WERI-Rb-1 (cell line): ENCODE data around the gene PIK3C2A.

ENCODE experiments used
- DNase-seq: peaks from one replicate; pipeline ENCODE4 v3.0.0-alpha.2; 2020
- H3K27ac ChIP-seq: fragments of 250-450 bp; sonication (Bioruptor Pico); 2 replicates; pipeline ENCODE4 v1.5.1; 2020; ENCODE audit warnings: mild to moderate bottlenecking, moderate library complexity
- H3K27me3 ChIP-seq: fragments of 250-450 bp; sonication (Bioruptor Pico); 2 replicates; pipeline ENCODE4 v1.5.1; 2021; ENCODE audit warnings: mild to moderate bottlenecking, low read depth, moderate library complexity; ENCODE audit not compliant: insufficient read depth, severe bottlenecking
- H3K36me3 ChIP-seq: fragments of 250-450 bp; sonication (Bioruptor Pico); 2 replicates; pipeline ENCODE4 v1.5.1; 2020; ENCODE audit warnings: mild to moderate bottlenecking, moderate library complexity
- H3K4me3 ChIP-seq: 2 replicates; pipeline ENCODE4 v1.5.1; 2011; ENCODE audit warnings: low read depth, mild to moderate bottlenecking, control low read depth, low read length
- H3K9me3 ChIP-seq: fragments of 250-450 bp; sonication (Bioruptor Pico); 2 replicates; pipeline ENCODE4 v1.5.1; 2021; ENCODE audit warnings: mild to moderate bottlenecking, moderate library complexity; ENCODE audit not compliant: severe bottlenecking
- TF ChIP-seq, protein P1 (sequence below): IDR thresholded peaks from 2 replicates; pipeline ENCODE4 v1.5.1; 2011; ENCODE audit warnings: low read depth, mild to moderate bottlenecking, control low read depth, inconsistent platforms, low read length

The PIK3C2A gene

DNA sequence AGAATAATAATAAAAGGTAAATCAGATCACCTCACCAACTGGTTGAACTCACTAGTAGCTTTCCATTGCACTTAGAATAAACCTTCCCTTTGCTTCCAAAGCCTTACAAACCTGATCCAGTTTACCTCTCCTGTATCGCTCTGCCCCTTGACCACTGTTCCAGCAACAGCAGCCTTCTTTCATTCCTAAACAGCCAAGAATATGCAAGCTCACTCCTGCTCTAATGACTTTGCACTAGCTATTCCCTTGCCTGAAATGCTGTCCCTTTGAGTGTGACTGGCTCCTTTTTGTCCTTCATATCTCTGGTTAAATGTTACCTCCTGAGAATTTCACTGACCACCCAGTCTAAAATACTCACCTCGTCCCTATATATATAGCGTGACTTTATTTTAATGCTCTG is 9.6 kb upstream of the PIK3C2A start:
- no peaks in the 10 kb centered on the region for H3K27me3 ChIP-seq
- peaks cover 10% of the 10 kb centered on the region for H3K9me3 ChIP-seq
- DNase-seq: no peak
- H3K4me3 ChIP-seq: no peak overlapping the region
- no peak overlapping the region for H3K27ac ChIP-seq
- TF ChIP-seq, protein P1, sequence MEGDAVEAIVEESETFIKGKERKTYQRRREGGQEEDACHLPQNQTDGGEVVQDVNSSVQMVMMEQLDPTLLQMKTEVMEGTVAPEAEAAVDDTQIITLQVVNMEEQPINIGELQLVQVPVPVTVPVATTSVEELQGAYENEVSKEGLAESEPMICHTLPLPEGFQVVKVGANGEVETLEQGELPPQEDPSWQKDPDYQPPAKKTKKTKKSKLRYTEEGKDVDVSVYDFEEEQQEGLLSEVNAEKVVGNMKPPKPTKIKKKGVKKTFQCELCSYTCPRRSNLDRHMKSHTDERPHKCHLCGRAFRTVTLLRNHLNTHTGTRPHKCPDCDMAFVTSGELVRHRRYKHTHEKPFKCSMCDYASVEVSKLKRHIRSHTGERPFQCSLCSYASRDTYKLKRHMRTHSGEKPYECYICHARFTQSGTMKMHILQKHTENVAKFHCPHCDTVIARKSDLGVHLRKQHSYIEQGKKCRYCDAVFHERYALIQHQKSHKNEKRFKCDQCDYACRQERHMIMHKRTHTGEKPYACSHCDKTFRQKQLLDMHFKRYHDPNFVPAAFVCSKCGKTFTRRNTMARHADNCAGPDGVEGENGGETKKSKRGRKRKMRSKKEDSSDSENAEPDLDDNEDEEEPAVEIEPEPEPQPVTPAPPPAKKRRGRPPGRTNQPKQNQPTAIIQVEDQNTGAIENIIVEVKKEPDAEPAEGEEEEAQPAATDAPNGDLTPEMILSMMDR: no peak
- no peaks in the 10 kb centered on the region; the same call in 1 of the 2 replicates for H3K36me3 ChIP-seq

DNA sequence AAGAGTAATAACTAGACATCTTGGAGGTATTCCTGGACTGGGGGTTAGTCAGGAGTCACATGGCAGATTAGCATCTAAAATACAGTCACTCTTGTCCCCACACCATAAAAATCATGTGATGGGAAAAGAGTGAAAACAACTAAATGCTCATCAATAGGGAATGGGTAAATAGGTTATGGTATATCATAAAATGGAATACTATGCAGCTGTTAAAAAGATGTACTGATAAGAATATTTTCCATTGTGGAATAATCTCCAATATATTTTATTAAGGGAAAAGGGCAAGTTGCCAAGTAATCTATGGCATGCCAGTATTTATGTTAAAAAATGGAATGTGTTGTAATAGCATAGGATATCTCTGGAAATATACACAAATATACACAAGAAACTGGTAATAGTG is 6.6 kb upstream of the PIK3C2A start:
- H3K27ac ChIP-seq: no peak overlapping the region
- no peaks in the 10 kb centered on the region; the same call in 1 of the 2 replicates for H3K36me3 ChIP-seq
- H3K9me3 ChIP-seq: peaks cover 10% of the 10 kb centered on the region
- no peaks in the 10 kb centered on the region for H3K27me3 ChIP-seq
- TF ChIP-seq, protein P1: no peak
- no peak for DNase-seq
- no peak overlapping the region for H3K4me3 ChIP-seq

DNA sequence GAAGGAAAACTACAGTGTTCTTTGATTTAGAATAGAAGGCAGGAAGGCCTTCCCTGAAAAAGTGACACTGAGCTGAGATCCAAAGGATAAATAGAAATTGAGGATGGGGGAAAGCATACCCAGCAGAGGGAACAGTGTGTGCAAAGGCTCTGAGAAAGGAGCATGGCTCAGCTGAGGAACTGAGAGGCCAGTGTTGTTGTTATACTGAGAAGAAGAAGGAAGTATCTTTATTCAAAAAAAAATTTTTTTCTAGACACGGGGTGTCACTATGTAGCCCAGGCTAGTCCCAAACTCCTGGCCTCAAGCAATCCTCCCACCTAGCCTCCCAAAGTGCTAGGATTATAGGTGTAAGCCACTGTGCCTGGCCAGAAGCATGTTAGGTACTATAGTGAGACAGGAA is 3.5 kb upstream of the PIK3C2A start:
- no peak overlapping the region for H3K27ac ChIP-seq

DNA sequence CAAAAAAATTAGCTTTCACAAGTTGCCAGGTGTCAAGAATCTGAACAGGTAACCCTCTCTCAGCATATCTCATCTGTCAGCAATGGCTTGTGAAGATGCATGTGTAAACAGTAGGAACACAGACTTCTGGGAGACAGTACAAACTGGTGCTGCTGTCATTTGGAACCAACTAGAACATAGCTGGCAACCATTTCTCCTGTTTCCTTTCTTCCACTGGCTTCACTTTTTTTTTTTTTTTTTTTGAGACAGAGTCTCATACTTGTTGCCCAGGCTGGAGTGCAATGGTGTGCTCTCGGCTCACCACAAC is 2.1 kb upstream of the PIK3C2A start:
- no peak for DNase-seq
- H3K36me3 ChIP-seq: peaks cover 7% of the 10 kb centered on the region
- no peak overlapping the region for H3K27ac ChIP-seq
- H3K27me3 ChIP-seq: no peaks in the 10 kb centered on the region
- TF ChIP-seq, protein P1: no peak
- peaks cover 10% of the 10 kb centered on the region for H3K9me3 ChIP-seq
- no peak overlapping the region for H3K4me3 ChIP-seq

More for the DNA sequence above, 3.5 kb upstream of the PIK3C2A start:
- TF ChIP-seq, protein P1: no peak
- no peak for DNase-seq
- Histone ChIP-seq H3K9me3 (peaks cover 10% of the 10 kb centered on the region), H3K4me3 (no peak overlapping the region), H3K36me3 (peaks cover 3% of the 10 kb centered on the region), H3K27me3 (no peaks in the 10 kb centered on the region)

DNA sequence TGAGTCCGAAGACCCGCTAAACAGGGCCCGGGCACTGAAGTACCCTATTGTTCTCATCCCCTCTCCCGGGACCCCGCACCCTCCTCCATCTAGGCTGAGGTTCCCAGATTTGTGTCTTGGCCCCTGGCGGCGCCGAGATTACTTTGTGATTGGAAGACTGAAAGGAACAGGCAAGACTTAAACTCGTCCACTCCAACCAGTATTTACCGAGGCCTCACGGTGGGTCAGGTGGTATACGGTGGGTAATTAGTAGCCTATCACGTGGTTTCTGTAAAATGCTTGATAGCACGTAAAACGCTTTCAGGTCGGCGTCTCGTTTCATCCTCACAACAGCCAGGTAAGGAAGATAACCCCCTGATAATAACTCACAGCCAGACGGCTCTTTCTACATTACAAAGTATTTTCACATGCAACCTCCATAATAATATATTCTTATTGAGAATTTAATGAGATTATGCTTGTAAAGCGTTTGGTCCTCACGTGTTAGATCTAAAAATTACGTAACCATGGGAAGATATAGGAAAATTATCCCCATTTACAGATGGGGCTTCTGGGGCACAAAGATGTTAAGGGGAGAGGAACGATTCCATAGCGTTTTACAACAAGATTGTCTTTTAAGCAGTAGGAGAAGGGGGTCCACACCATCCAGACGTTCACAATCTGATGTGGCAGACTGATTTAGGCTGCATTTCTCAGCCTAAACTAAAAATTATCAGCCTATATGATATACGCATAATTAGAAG is 642 bp upstream of the PIK3C2A start:
- DNase-seq: peak; percentile 83
- TF ChIP-seq, protein P1: no peak
- no peaks in the 10 kb centered on the region for H3K27me3 ChIP-seq
- H3K36me3 ChIP-seq: peaks cover 16% of the 10 kb centered on the region
- no peaks in the 10 kb centered on the region for H3K9me3 ChIP-seq
- H3K4me3 ChIP-seq: peak overlapping the region; percentile 71
- peak overlapping the region; percentile 98 for H3K27ac ChIP-seq

DNA sequence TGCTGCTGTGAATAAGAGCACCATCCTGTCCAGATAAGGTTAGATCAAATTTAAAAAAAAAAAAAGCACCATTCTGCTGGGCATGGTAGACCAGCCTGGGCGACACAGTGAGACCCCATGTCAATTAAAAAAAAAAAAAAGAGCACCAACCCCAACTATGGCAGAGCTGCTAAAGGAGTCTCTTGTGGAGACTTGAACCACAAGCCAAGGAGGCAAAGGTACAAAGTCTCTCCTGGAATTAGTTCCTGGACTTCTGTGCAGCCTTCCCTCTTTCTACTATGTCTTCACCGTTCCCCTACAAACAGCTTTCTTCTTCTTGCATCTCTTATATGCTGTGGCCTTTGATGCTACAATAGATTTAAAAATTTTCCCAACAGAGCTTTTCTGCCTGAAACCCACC is 1.3 kb downstream of the PIK3C2A start:
- Histone ChIP-seq H3K4me3 (peak overlapping the region; percentile 71), H3K36me3 (peaks cover 18% of the 10 kb centered on the region), H3K27me3 (no peaks in the 10 kb centered on the region), H3K27ac (peak overlapping the region; percentile 98), H3K9me3 (no peaks in the 10 kb centered on the region)
- TF ChIP-seq, protein P1: no peak
- no peak for DNase-seq
